Hair follicular keratinocyte (primary cell): ENCODE data around the gene CYP3A4. TPM values are rescaled to one million over a fixed set of nuclear protein-coding genes. Genes with fewer than 3 reads are reported as not detected.

Experiments used
- total RNA-seq: library from RNA; depleted of rRNA; stranded (reverse); fragments of >200 nt; gene quantifications from 2 replicates; pipeline ENCODE4 v1.2.3, GENCODE V29; 2015

The CYP3A4 gene
- total RNA-seq = not detected in 2 replicates

DNA sequence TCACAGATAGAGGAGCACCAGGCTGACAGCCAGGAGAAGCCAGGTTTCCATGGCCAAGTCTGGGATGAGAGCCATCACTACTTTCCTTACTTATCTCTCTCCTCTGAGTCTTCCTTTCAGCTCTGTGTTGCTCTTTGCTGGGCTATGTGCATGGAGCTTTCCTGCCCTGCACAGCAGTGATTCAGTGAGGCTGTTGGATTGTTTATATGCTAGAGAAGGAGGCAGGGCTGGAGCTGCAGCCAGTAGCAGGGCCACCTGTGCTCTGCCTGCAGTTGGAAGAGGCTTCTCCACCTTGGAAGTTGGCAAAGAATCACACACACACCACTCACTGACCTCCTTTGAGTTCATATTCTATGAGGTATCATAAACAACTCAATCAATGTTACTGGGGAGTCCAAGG is at the start of gene CYP3A4:
Gene CYP3A4 (minus strand): TSS at position 178 of the 400 bp plus-strand sequence. CDS start 103 bp downstream, at position 75.

GRCh38 chr7:99734987-99735386 is 49.0 kb downstream of the CYP3A4 start, which contains the start of gene CYP3A7:
Gene CYP3A7, minus strand, starts transcription at chr7:99735196. Its CDS starts 103 bp downstream, at chr7:99735093.

Other genes starting within 250 kb of the CYP3A4 start
- gene FAM200A, start 232.1 kb downstream of the CYP3A4 start, total RNA-seq = 3.4 and 4.7 TPM in 2 replicates
- gene ZNF655, start 225.5 kb downstream of the CYP3A4 start, total RNA-seq = 44.3 and 46.9 TPM in 2 replicates
- gene TMEM225B, start 185.9 kb downstream of the CYP3A4 start, total RNA-seq = 0.47 TPM in 1 of 2 replicates, not detected in the other
- gene ZSCAN25, start 167.2 kb downstream of the CYP3A4 start, total RNA-seq = 5.6 and 10.6 TPM in 2 replicates
- gene CYP3A5, start 104.2 kb downstream of the CYP3A4 start, total RNA-seq = 0.53 and 2.3 TPM in 2 replicates
- gene CYP3A7, start 49.0 kb downstream of the CYP3A4 start, total RNA-seq = not detected in 2 replicates
- not detected in 2 replicates for gene CYP3A43, start 43.8 kb upstream of the CYP3A4 start, total RNA-seq
- gene OR2AE1, start 92.8 kb upstream of the CYP3A4 start, total RNA-seq = not detected in 2 replicates
- gene TRIM4, start 135.3 kb upstream of the CYP3A4 start, total RNA-seq = 12.5 and 21.3 TPM in 2 replicates
- not detected in 2 replicates for gene GJC3, start 145.4 kb upstream of the CYP3A4 start, total RNA-seq
- 0.39 TPM in 1 of 2 replicates, not detected in the other for gene AZGP1, start 191.8 kb upstream of the CYP3A4 start, total RNA-seq
- 18.6 and 21.3 TPM in 2 replicates for gene ZKSCAN1, start 231.4 kb upstream of the CYP3A4 start, total RNA-seq